ENCODE results near the gene DLX5.

DNA sequence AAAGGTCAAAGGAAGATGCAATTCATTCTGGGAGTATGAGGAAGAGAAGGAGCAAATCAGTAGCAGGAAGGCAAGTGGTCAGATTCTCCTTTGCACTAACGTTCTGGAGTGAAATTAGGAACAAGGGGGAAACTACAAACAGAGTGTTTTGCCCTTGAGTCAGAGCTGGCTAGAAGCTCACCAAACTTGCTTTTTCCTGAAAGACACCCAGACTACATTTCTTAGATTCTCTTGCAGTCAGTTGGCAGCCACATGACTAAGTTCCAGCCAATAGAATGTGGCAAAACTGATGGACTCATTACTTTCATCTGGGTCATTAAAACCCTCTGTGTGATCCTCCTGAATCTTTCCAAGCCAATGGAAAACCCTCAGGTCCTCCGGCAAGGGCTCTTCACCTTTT, 18.6 kb upstream of the DLX5 start:
- no peak for TF ChIP-seq YY1 (IDR thresholded peaks at IDR 0.05; ENCODE audit: borderline replicate concordance in 1 of 3, control insufficient read depth in 1 of 3, extremely low read depth in 1 of 3, insufficient read depth in 3 of 3, insufficient read length in 1 of 3, insufficient replicate concordance in 2 of 3, low read depth in 1 of 3, low read length in 2 of 3)
- TF ChIP-seq, protein P1, sequence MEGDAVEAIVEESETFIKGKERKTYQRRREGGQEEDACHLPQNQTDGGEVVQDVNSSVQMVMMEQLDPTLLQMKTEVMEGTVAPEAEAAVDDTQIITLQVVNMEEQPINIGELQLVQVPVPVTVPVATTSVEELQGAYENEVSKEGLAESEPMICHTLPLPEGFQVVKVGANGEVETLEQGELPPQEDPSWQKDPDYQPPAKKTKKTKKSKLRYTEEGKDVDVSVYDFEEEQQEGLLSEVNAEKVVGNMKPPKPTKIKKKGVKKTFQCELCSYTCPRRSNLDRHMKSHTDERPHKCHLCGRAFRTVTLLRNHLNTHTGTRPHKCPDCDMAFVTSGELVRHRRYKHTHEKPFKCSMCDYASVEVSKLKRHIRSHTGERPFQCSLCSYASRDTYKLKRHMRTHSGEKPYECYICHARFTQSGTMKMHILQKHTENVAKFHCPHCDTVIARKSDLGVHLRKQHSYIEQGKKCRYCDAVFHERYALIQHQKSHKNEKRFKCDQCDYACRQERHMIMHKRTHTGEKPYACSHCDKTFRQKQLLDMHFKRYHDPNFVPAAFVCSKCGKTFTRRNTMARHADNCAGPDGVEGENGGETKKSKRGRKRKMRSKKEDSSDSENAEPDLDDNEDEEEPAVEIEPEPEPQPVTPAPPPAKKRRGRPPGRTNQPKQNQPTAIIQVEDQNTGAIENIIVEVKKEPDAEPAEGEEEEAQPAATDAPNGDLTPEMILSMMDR (IDR thresholded peaks at IDR 0.05 in 2 of 3, conservative IDR thresholded peaks at IDR 0.05 in 1 of 3; ENCODE audit: insufficient read depth in 2 of 3, low read depth in 1 of 3, low read length in 3 of 3), result no peak
- TF ChIP-seq MYBL2 (IDR thresholded peaks at IDR 0.05; ENCODE audit: low read depth), result no peak
- TF ChIP-seq MYBL2 (CRISPR knock-in tag; IDR thresholded peaks at IDR 0.05; ENCODE audit: borderline replicate concordance), result no peak
- TF ChIP-seq, protein P2, sequence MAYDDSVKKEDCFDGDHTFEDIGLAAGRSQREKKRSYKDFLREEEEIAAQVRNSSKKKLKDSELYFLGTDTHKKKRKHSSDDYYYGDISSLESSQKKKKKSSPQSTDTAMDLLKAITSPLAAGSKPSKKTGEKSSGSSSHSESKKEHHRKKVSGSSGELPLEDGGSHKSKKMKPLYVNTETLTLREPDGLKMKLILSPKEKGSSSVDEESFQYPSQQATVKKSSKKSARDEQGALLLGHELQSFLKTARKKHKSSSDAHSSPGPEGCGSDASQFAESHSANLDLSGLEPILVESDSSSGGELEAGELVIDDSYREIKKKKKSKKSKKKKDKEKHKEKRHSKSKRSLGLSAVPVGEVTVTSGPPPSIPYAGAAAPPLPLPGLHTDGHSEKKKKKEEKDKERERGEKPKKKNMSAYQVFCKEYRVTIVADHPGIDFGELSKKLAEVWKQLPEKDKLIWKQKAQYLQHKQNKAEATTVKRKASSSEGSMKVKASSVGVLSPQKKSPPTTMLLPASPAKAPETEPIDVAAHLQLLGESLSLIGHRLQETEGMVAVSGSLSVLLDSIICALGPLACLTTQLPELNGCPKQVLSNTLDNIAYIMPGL (CRISPR knock-in tag; IDR thresholded peaks at IDR 0.05), result no peak
- no peak for TF ChIP-seq ZNF124 (CRISPR knock-in tag; IDR thresholded peaks at IDR 0.05)
- no peak for TF ChIP-seq KLF16 (IDR thresholded peaks at IDR 0.05)
- TF ChIP-seq ZNF384 (IDR thresholded peaks at IDR 0.05; ENCODE audit: low read depth, low read length), result no peak
- TF ChIP-seq, protein P3, sequence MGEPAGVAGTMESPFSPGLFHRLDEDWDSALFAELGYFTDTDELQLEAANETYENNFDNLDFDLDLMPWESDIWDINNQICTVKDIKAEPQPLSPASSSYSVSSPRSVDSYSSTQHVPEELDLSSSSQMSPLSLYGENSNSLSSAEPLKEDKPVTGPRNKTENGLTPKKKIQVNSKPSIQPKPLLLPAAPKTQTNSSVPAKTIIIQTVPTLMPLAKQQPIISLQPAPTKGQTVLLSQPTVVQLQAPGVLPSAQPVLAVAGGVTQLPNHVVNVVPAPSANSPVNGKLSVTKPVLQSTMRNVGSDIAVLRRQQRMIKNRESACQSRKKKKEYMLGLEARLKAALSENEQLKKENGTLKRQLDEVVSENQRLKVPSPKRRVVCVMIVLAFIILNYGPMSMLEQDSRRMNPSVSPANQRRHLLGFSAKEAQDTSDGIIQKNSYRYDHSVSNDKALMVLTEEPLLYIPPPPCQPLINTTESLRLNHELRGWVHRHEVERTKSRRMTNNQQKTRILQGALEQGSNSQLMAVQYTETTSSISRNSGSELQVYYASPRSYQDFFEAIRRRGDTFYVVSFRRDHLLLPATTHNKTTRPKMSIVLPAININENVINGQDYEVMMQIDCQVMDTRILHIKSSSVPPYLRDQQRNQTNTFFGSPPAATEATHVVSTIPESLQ (CRISPR knock-in tag; IDR thresholded peaks at IDR 0.05), result no peak
- TF ChIP-seq, protein P4, sequence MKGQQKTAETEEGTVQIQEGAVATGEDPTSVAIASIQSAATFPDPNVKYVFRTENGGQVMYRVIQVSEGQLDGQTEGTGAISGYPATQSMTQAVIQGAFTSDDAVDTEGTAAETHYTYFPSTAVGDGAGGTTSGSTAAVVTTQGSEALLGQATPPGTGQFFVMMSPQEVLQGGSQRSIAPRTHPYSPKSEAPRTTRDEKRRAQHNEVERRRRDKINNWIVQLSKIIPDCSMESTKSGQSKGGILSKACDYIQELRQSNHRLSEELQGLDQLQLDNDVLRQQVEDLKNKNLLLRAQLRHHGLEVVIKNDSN (CRISPR knock-in tag; IDR thresholded peaks at IDR 0.05), result no peak
- no peak for TF ChIP-seq POLR2A (conservative IDR thresholded peaks at IDR 0.05)
- TF ChIP-seq SIN3A (IDR thresholded peaks at IDR 0.05; ENCODE audit: borderline replicate concordance in 2 of 2, control insufficient read depth in 1 of 2, low read depth in 2 of 2, low read length in 2 of 2), result no peak
- TF ChIP-seq EZH2 (IDR thresholded peaks at IDR 0.05; ENCODE audit: borderline replicate concordance, low read depth, low read length), result no peak
- TF ChIP-seq ELF1 (tag; IDR thresholded peaks at IDR 0.05), result no peak
- TF ChIP-seq, protein P5, sequence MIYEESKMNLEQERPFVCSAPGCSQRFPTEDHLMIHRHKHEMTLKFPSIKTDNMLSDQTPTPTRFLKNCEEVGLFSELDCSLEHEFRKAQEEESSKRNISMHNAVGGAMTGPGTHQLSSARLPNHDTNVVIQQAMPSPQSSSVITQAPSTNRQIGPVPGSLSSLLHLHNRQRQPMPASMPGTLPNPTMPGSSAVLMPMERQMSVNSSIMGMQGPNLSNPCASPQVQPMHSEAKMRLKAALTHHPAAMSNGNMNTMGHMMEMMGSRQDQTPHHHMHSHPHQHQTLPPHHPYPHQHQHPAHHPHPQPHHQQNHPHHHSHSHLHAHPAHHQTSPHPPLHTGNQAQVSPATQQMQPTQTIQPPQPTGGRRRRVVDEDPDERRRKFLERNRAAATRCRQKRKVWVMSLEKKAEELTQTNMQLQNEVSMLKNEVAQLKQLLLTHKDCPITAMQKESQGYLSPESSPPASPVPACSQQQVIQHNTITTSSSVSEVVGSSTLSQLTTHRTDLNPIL (CRISPR knock-in tag; IDR thresholded peaks at IDR 0.05), result no peak

Data from K562 (cell line).